Liver (tissue), 9 donors: ENCODE results near the gene PINK1. TPM values are rescaled to one million over a fixed set of nuclear protein-coding genes. Genes with fewer than 3 reads are reported as not detected.

Experiments used
- DNase-seq: peaks from one replicate; pipeline ENCODE4 v3.0.0-alpha.2; 2017; ENCODE audit warnings: low spot score
- H3K27ac ChIP-seq, 2 donors: one replicate each; pipeline ENCODE4 v1.7.0; 2013; ENCODE audit warnings: inconsistent platforms in 2 of 2, low read length in 2 of 2, control low read depth in 1 of 2, low read depth in 1 of 2, mild to moderate bottlenecking in 1 of 2
- H3K27me3 ChIP-seq, 4 donors: one replicate each; pipeline versions ENCODE4 v1.6.1 to v1.7.0; 2013; ENCODE audit warnings: low read length in 3 of 4, inconsistent platforms in 1 of 4, mild to moderate bottlenecking in 1 of 4, moderate library complexity in 1 of 4; ENCODE audit not compliant: control insufficient read depth in 4 of 4, insufficient read depth in 4 of 4
- H3K36me3 ChIP-seq, 4 donors: one replicate each; pipeline versions ENCODE4 v1.6.1 to v1.7.0; 2013; ENCODE audit warnings: low read length in 3 of 4, mild to moderate bottlenecking in 3 of 4, low read depth in 1 of 4, moderate library complexity in 1 of 4; ENCODE audit not compliant: control insufficient read depth in 4 of 4, insufficient read depth in 3 of 4
- H3K4me1 ChIP-seq, 4 donors: one replicate each; pipeline versions ENCODE4 v1.6.1 to v1.7.0; 2013; ENCODE audit warnings: low read length in 3 of 4, mild to moderate bottlenecking in 3 of 4, moderate library complexity in 1 of 4; ENCODE audit not compliant: control insufficient read depth in 4 of 4, insufficient read depth in 4 of 4
- H3K4me3 ChIP-seq, 3 donors: one replicate each; pipeline versions ENCODE4 v1.6.1 to v1.7.0; 2013; ENCODE audit warnings: low read length in 3 of 3, control low read depth in 1 of 3, low read depth in 1 of 3, mild to moderate bottlenecking in 1 of 3
- H3K9ac ChIP-seq, 2 donors: one replicate each; pipeline ENCODE4 v1.7.0; 2013; ENCODE audit warnings: low read length in 2 of 2, mild to moderate bottlenecking in 2 of 2, moderate library complexity in 2 of 2, control low read depth in 1 of 2, low read depth in 1 of 2
- H3K9me3 ChIP-seq, 4 donors: one replicate each; pipeline versions ENCODE4 v1.6.1 to v1.7.0; 2013; ENCODE audit warnings: low read length in 3 of 4; ENCODE audit not compliant: control insufficient read depth in 4 of 4
- ATF3 ChIP-seq: IDR thresholded peaks from 2 replicates; pipeline ENCODE4 v1.6.1; 2016; ENCODE audit warnings: antibody characterized with exemption
- EGR1 ChIP-seq, 2 donors: IDR thresholded peaks; 2 replicates each; pipeline ENCODE4 v1.6.1; 2016 to 2018; ENCODE audit warnings: antibody characterized with exemption in 2 of 2, low read depth in 2 of 2
- FOXA1 ChIP-seq: IDR thresholded peaks from 2 replicates; pipeline ENCODE4 v1.6.1; 2016; ENCODE audit warnings: antibody characterized with exemption
- FOXA2 ChIP-seq: IDR thresholded peaks from 2 replicates; pipeline ENCODE4 v1.6.1; 2016; ENCODE audit warnings: antibody characterized with exemption
- GABPA ChIP-seq, 2 donors: IDR thresholded peaks in 1 of 2; conservative IDR thresholded peaks in 1 of 2; 2 replicates each; pipeline ENCODE4 v1.6.1; 2016; ENCODE audit warnings: antibody characterized with exemption in 2 of 2, mild to moderate bottlenecking in 1 of 2, moderate library complexity in 1 of 2
- HNF4A ChIP-seq, 2 donors: conservative IDR thresholded peaks; 2 replicates each; pipeline ENCODE4 v1.6.1; 2016; ENCODE audit warnings: antibody characterized with exemption in 2 of 2, mild to moderate bottlenecking in 2 of 2
- HNF4G ChIP-seq: IDR thresholded peaks from 2 replicates; pipeline ENCODE4 v1.6.1; 2016; ENCODE audit warnings: antibody characterized with exemption
- JUND ChIP-seq, 2 donors: IDR thresholded peaks; 2 replicates each; pipeline ENCODE4 v1.6.1; 2016; ENCODE audit warnings: antibody characterized with exemption in 2 of 2
- MAX ChIP-seq: IDR thresholded peaks from 2 replicates; pipeline ENCODE4 v1.6.1; 2016; ENCODE audit warnings: antibody characterized with exemption
- NR2F2 ChIP-seq: IDR thresholded peaks from 2 replicates; pipeline ENCODE4 v1.6.1; 2016; ENCODE audit warnings: antibody characterized with exemption
- RAD21 ChIP-seq, 2 donors: IDR thresholded peaks; 2 replicates each; pipeline ENCODE4 v1.6.1; 2016; ENCODE audit warnings: antibody characterized with exemption in 2 of 2, mild to moderate bottlenecking in 2 of 2
- RXRA ChIP-seq, 2 donors: IDR thresholded peaks; 2 replicates each; pipeline ENCODE4 v1.6.1; 2017 to 2018; ENCODE audit warnings: antibody characterized with exemption in 2 of 2, mild to moderate bottlenecking in 1 of 2
- SP1 ChIP-seq: IDR thresholded peaks from 2 replicates; pipeline ENCODE4 v1.6.1; 2018; ENCODE audit warnings: antibody characterized with exemption, mild to moderate bottlenecking
- TAF1 ChIP-seq: conservative IDR thresholded peaks from 2 replicates; pipeline ENCODE4 v1.6.1; 2016; ENCODE audit warnings: antibody characterized with exemption, mild to moderate bottlenecking
- YY1 ChIP-seq: IDR thresholded peaks from 2 replicates; pipeline ENCODE4 v1.6.1; 2016; ENCODE audit warnings: antibody characterized with exemption, mild to moderate bottlenecking
- ZBTB33 ChIP-seq: IDR thresholded peaks from 2 replicates; pipeline ENCODE4 v1.6.1; 2016; ENCODE audit warnings: antibody characterized with exemption
- WGBS: extraction: QIAGEN DNeasy Blood & Tissue Kit; methylation state at CpG from one replicate; pipeline ENCODE4 v1.1.7; 2013; 5-methylcytosine and 5-hydroxymethylcytosine counted together
- polyA plus RNA-seq, 2 donors: library from polyadenylated mRNA; stranded (reverse) in 1 of 2; unstranded in 1 of 2; fragments of 200-250 nt in 1 of 2; fragments of >200 nt in 1 of 2; fragmentation: Nextera tagmentation in 1 of 2; extraction: Ambion mirVana in 1 of 2; gene quantifications; one replicate each; pipeline versions ENCODE4 v1.2.1 to v1.2.3, GENCODE V29; 2013 to 2015
- total RNA-seq, 2 donors: library from RNA; depleted of rRNA; stranded (reverse); fragments of >200 nt; gene quantifications; one replicate each; pipeline ENCODE4 v1.2.3, GENCODE V29; 2014
- TF ChIP-seq, protein P1 (sequence below): fragments of 150-350 bp; IDR thresholded peaks from 2 replicates; pipeline ENCODE4 v1.5.1; 2017; ENCODE audit warnings: improper control_type of control experiment, low read depth, low read length; ENCODE audit not compliant: missing input control
- TF ChIP-seq, protein P2 (sequence below): IDR thresholded peaks from 2 replicates; pipeline ENCODE4 v1.6.1; 2016; ENCODE audit warnings: antibody characterized with exemption, mild to moderate bottlenecking
- donor health status: healthy.
- donor health status: healthy.
- donor health status: healthy.
- donor health status: healthy.
- donor health status: healthy.

Gene PINK1
- total and polyA plus RNA-seq, 4 donors, result 52.7 to 118 (median 62.2) TPM

DNA sequence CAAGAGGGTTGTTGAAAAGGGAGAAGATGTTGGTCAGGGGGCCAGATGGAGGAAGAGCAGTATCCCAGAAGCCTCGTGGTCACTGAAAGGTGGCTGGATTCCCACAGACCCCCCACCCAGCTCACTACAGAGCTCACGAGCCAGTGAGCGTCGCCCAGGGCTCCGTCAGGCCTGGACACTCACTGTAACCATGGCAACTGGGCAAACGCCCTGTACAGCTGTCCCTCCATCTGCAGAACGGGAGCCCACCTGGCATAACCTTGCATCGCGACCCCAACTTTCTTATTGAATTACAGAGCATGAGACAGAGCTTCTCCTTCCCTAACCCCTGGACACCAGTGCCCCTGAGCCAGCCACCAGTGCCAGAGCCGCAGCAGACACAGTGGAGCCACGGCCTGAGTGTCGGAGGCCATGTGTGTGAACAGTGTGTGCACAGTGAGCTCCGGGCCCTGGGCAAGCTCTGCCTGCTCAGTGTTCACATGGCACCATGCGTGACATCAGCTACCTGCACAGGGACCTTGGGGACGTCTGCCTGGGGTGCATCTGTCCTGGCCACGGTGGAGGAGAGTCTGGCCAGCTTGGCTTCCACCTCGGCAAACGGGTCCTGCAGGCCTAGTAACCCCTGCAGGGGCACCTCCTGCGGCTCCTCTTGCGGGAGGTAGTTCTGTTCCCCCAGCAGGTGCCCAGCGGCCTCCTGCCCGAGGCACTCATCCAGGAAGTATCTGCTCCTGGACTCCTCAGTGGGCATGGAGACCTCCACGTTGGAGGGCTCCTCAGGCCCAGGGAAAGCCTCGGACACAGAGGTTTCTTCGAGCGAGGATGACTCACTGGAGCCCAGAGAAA lies 53.8 kb downstream of the PINK1 start:
- TF ChIP-seq EGR1 (IDR thresholded peaks at IDR 0.05; ENCODE audit: low read depth in 2 of 2) (no peak), ZBTB33 (no peak), TAF1 (no peak), FOXA1 (no peak), RXRA (IDR thresholded peaks at IDR 0.05) (no peak), SP1 (no peak), YY1 (no peak), RAD21 (IDR thresholded peaks at IDR 0.05) (no peak), GABPA (IDR thresholded peaks at IDR 0.05 in 1 of 2, conservative IDR thresholded peaks at IDR 0.05 in 1 of 2) (no peak), NR2F2 (no peak), MAX (no peak), HNF4G (no peak)
- H3K36me3 ChIP-seq, result no peaks in the 10 kb centered on the region
- no peaks in the 10 kb centered on the region for H3K4me1 ChIP-seq
- H3K9ac ChIP-seq, result no peak overlapping the region
- no peak overlapping the region for H3K4me3 ChIP-seq
- DNase-seq, result no peak
- no peaks in the 10 kb centered on the region for H3K9me3 ChIP-seq
- 89% methylated on average over 26 of the region's 26 CpGs for WGBS
- no peaks in the 10 kb centered on the region for H3K27me3 ChIP-seq
- no peak overlapping the region for H3K27ac ChIP-seq

- H3K9ac ChIP-seq, result no peak overlapping the region
- WGBS, result 74% methylated on average over 3 of the region's 3 CpGs
- no peak for DNase-seq
- H3K27me3 ChIP-seq, result no peaks in the 10 kb centered on the region
- H3K4me3 ChIP-seq, result no peak overlapping the region
- no peaks in the 10 kb centered on the region for H3K9me3 ChIP-seq
- no peaks in the 10 kb centered on the region for H3K36me3 ChIP-seq
- TF ChIP-seq MAX (no peak), TAF1 (no peak), RAD21 (IDR thresholded peaks at IDR 0.05) (no peak), YY1 (no peak), NR2F2 (no peak), EGR1 (IDR thresholded peaks at IDR 0.05; ENCODE audit: low read depth in 2 of 2) (no peak), ZBTB33 (no peak), SP1 (no peak), JUND (IDR thresholded peaks at IDR 0.05) (no peak), RXRA (IDR thresholded peaks at IDR 0.05) (no peak), HNF4G (no peak), HNF4A (conservative IDR thresholded peaks at IDR 0.05) (no peak), FOXA1 (no peak), ATF3 (no peak), GABPA (IDR thresholded peaks at IDR 0.05 in 1 of 2, conservative IDR thresholded peaks at IDR 0.05 in 1 of 2) (no peak), FOXA2 (no peak)
- TF ChIP-seq, protein P1, sequence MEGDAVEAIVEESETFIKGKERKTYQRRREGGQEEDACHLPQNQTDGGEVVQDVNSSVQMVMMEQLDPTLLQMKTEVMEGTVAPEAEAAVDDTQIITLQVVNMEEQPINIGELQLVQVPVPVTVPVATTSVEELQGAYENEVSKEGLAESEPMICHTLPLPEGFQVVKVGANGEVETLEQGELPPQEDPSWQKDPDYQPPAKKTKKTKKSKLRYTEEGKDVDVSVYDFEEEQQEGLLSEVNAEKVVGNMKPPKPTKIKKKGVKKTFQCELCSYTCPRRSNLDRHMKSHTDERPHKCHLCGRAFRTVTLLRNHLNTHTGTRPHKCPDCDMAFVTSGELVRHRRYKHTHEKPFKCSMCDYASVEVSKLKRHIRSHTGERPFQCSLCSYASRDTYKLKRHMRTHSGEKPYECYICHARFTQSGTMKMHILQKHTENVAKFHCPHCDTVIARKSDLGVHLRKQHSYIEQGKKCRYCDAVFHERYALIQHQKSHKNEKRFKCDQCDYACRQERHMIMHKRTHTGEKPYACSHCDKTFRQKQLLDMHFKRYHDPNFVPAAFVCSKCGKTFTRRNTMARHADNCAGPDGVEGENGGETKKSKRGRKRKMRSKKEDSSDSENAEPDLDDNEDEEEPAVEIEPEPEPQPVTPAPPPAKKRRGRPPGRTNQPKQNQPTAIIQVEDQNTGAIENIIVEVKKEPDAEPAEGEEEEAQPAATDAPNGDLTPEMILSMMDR, result no peak
- TF ChIP-seq, protein P2, sequence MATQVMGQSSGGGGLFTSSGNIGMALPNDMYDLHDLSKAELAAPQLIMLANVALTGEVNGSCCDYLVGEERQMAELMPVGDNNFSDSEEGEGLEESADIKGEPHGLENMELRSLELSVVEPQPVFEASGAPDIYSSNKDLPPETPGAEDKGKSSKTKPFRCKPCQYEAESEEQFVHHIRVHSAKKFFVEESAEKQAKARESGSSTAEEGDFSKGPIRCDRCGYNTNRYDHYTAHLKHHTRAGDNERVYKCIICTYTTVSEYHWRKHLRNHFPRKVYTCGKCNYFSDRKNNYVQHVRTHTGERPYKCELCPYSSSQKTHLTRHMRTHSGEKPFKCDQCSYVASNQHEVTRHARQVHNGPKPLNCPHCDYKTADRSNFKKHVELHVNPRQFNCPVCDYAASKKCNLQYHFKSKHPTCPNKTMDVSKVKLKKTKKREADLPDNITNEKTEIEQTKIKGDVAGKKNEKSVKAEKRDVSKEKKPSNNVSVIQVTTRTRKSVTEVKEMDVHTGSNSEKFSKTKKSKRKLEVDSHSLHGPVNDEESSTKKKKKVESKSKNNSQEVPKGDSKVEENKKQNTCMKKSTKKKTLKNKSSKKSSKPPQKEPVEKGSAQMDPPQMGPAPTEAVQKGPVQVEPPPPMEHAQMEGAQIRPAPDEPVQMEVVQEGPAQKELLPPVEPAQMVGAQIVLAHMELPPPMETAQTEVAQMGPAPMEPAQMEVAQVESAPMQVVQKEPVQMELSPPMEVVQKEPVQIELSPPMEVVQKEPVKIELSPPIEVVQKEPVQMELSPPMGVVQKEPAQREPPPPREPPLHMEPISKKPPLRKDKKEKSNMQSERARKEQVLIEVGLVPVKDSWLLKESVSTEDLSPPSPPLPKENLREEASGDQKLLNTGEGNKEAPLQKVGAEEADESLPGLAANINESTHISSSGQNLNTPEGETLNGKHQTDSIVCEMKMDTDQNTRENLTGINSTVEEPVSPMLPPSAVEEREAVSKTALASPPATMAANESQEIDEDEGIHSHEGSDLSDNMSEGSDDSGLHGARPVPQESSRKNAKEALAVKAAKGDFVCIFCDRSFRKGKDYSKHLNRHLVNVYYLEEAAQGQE, result no peak
- H3K4me1 ChIP-seq, result no peaks in the 10 kb centered on the region
- H3K27ac ChIP-seq, result no peak overlapping the region
Measured at GRCh38 chr1:20689645-20690056, 56.4 kb downstream of the PINK1 start.
